Measurements from ENCODE around the gene ADRA2C.

DNA sequence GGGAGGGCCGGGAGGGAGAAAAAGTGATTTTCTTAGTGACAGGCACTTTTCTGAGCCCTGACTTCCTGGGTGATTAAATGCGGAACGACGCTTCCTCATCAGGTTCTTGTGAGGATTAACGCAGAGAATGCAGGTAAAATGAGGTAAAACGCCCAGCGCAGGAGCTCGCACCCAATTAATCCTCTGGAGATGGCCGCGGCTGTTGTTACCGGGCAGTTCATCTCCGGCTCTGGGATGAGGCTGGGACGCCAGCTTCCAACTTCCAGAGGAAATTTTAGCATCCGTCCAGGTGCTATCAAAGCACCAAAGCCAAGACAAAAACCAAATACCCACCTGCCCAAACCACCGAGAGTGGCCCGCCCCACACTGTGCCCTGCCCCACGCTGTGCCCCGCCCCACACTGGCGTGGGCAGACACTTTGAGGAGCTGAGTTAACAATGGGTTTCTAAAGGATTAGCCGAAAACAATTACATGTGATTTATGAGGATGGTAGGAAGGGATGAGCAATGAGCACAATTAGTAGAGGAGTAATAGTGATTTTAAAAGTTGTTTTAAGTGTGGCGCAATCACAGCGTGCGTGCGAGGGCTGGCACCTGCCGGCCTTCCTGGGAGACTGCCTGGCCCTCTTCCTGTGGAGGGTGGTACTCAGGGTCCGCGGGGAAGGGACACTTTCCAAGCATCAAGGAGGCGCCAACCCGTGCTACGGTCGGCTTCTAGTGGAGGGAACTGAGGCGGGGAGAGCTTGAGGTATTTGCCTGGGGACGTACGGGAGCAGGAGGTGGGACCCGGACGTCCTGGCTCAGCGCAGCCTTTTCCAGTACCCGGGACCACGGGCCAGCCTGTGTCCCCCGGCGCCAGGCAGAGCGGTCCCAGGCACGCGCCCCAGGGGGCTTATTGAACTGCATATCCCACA is 41.6 kb upstream of the ADRA2C start:
- TF ChIP-seq CTCF (IDR thresholded peaks at IDR 0.05) (no peak), POLR2A (IDR thresholded peaks at IDR 0.05) (no peak)
